NCI-H345 (cell line): ENCODE results near the gene SLBP.

ENCODE experiments used
- DNase-seq: peaks from one replicate; lab custom pipeline; 2025; lab: John Stamatoyannopoulos, UW

Gene SLBP

DNA sequence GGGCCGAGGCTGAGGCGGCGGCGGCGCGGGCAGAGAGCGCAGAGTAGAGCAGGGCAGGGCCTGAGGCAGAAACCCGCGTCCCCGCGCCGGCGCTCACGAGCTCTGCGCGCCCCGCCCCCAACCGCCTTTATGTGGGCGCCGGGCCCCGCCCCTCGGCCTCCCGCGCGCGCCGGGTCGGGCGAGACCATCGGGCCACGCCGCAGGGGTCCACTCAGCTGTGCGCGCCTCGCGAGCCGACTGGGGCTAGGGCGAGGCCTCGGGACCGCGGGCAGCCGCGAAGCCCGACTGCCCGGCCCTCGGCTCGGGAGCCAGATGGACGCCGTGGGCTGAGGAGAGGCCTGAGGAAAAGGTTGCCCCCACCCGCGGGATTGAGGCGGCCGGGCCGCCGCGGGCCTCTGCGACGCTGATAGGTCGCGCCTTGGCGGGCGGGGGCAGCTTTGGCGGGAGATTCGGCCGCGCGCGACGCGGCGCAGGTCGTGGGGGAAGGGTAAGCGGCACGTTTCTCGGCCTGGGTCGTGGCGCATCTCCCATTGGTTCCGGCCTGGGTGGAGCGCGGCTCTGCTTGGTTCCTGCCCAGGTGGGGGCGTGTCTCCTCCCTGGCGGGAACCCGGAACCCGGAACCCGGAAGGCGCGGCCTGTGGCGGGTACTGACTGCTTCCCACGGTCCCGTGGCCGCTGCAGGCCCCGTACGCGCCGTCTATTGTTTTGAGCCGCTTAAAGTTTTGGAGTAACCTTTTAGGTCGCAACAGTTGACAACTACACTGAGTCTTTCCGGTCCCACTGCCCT lies at the start of gene SLBP:
TSS of gene SLBP (minus strand) at position 104 of the 787 bp plus-strand sequence. CDS start 131 bp downstream, outside the sequence.
- peak; percentile 94 for DNase-seq

DNA sequence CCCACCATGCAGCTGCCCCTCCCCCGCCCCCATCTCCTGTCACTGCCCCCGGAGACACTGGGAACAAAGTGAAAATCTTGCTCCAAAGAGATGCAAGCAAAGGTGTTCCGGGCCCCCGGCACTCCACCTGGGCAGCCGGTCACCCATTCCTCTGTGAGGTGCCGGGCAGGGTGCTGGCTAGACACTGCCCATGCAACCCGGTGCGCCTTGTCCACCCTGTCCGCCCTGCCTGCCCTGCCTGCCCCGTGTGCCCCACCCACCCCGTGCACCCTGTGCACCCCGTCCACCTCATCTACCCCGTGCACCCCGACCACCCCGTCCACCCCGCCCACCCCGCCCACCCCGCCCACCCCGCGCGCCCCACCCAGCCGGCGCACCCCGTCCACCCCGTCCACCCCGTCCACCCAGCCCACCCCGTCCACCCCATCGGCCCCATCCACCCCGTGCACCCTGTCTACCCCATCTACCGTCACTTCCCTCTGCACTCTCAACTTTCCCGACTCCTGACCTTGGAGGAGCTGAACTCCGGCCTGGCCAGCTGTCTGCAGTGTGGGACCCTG lies 49.1 kb upstream of the SLBP start:
- no peak for DNase-seq

DNA sequence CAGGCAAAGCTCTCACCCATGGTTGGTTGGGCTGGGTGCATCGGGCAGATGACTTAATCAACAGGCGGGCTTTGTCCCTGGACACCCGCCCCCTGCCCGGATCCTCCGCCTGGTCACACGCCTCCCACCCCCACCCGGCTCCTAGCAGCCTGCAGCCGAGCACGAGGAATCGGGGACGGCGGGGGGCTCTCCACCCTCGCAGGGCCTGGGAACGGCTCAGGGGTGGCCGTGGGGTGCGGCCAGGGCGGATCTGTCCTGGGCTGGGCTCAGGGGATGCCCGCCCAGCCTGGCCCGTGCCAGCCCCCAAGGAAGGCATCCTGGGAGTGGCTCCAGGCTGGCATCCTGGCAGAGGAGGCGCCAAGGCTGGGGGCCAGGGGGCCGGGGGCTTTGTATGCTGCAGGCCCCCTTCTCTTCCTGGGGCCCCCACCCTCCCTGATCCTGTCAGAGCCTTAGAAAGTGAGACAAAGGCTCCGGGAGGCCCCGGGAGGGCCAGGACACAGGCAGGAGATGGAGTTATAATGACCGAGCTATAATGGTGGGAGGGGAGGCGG lies 48.5 kb upstream of the SLBP start:
- DNase-seq = no peak

GRCh38 chr4:1759818-1760223 lies 47.7 kb upstream of the SLBP start:
- no peak for DNase-seq

- no peak for DNase-seq
Measured at GRCh38 chr4:1759170-1759817, 47.2 kb upstream of the SLBP start.

- DNase-seq = no peak
Measured at GRCh38 chr4:1758306-1759121, 46.4 kb upstream of the SLBP start.

- no peak for DNase-seq
Measured at GRCh38 chr4:1757836-1758235, 45.7 kb upstream of the SLBP start.

GRCh38 chr4:1756893-1757779 lies 45.0 kb upstream of the SLBP start:
- no peak for DNase-seq

GRCh38 chr4:1756079-1756478 lies 44.0 kb upstream of the SLBP start:
- no peak for DNase-seq

GRCh38 chr4:1755297-1755696 lies 43.2 kb upstream of the SLBP start:
- DNase-seq = no peak

DNA sequence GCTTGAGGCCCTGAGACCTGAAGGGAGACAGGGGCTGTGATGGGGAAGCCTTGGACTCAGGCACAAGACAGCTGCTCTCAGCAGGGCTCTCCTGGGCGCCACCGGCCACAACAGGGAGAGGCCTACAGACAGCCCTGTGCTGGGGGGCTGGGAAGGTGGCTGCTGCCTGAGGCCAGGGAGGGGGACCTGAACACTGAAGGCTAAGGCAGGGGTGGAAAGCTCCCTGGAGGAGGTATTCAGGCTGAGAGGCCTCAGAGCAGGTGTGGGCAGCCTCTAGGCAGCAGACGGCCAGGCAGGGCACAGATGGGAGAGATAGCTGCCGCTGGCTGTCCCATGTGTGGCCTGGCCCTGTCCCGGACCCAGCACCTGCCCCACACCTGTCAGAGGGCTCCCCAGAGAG lies 42.2 kb upstream of the SLBP start:
- no peak for DNase-seq

- no peak for DNase-seq
Measured at GRCh38 chr4:1753697-1754311, 41.7 kb upstream of the SLBP start.

DNA sequence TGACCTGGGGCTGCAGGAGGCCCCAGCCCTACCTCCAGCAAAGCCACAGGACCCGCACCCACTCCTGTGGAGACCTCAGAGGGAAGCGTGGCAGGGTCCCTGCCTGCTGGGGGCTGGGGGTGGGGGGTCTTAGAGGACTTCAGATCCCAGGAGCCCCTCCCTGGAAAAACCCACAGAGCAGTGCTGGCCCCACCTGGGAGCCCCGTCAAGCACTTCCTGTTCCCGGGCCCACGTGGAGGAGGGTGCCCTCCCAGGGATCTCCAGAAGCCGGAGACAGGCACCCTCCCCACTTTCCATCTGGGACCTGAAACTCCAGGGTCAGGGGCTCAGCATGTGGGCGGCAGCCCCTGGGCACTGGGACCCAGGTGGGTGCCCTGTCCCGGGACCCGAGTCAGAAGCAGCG lies 41.2 kb upstream of the SLBP start:
- DNase-seq = no peak

- no peak for DNase-seq
Measured at GRCh38 chr4:1752284-1753041, 40.3 kb upstream of the SLBP start.

DNA sequence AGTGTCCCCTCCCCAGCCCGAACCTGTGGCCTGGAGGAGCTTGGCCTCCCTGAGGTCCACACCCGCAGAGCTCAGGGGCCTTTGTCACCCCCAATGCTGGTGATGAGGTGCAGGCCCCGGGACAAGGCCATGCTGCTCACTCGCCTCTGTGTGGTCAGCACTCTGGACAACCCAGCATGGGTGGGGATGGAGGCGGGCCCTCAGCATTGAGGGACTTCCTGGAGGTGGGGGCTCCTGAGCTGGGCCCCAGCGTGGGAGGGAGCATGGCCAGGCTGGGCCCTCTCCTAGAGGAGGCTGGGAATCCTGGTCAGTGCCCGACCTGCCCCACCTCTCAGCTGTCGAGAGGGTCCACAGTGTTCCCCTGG lies 39.8 kb upstream of the SLBP start:
- DNase-seq = no peak

DNA sequence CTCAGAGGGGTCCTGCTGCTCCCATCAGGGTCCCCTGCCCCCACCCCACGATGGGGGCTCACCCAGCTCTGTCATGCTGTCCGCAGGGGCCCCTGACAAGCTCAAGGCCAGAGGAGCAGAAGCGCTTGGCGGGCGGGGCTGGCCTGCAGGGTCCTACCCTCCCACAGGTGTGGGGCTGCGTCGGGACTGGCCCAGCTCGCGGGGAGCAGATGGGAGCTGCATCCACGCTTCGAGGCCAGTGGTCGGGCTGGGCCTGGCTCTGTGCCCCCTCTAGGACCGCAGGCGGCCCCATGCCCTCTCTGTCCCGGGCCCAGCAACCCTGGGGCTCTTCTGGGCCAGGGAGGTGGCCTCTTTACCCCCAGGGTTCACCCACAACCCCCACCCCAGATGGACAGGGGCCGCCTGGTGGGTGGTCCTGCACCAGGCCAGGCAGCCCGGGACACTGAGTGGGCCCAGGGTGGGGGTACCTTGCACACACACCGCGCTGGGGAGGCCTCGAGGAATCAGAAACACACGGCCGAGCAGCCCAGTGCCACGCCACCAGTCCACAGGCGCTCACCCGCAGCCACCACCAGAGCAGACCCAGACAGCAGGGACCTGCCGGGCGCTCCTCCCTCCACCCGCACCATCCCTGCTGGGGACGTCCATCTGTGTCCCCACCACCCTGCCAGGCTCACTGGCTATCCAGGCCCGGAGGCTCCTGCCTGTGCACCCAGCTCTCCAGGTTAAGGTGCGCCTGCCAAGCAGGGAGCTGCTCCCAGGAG lies 39.2 kb upstream of the SLBP start:
- no peak for DNase-seq

- DNase-seq = no peak
Measured at GRCh38 chr4:1750381-1751154, 38.4 kb upstream of the SLBP start.

DNA sequence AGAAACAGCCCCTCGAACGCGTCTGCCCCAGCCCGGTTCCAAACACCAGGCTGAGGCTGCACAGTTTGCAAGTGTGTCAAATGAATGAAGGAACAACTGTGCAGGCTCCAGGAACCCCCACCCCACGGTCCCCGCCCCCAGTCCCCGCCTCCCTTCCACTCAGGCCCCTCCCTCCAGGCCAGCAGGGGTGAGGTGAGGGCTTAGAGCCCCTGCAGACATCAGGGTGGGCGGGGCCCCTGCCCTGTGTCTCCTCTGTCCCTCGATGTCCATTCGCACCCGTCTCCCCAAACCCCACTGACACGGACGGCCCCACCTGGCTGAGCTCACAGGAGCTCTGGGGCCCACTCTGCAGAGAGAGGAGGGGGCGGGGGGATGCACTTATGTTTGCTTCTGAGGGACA lies 37.7 kb upstream of the SLBP start:
- DNase-seq = no peak
